GM11168 (cell line): ENCODE data around the gene EGLN1.
"Not testable (repeated sequence)": the region's sequence is repeated elsewhere in the genome, so short reads cannot be mapped to it uniquely, and the experiment has no call there.

Source experiments
- in situ Hi-C: fragments of 300-500 bp; cut with MboI; formaldehyde crosslinking; loops from one replicate; pipeline ENCODE4 v1.12.0; 2022; ENCODE audit warnings: low sequenced_read_pairs; ENCODE audit not compliant: unreplicated experiment

Gene EGLN1

DNA sequence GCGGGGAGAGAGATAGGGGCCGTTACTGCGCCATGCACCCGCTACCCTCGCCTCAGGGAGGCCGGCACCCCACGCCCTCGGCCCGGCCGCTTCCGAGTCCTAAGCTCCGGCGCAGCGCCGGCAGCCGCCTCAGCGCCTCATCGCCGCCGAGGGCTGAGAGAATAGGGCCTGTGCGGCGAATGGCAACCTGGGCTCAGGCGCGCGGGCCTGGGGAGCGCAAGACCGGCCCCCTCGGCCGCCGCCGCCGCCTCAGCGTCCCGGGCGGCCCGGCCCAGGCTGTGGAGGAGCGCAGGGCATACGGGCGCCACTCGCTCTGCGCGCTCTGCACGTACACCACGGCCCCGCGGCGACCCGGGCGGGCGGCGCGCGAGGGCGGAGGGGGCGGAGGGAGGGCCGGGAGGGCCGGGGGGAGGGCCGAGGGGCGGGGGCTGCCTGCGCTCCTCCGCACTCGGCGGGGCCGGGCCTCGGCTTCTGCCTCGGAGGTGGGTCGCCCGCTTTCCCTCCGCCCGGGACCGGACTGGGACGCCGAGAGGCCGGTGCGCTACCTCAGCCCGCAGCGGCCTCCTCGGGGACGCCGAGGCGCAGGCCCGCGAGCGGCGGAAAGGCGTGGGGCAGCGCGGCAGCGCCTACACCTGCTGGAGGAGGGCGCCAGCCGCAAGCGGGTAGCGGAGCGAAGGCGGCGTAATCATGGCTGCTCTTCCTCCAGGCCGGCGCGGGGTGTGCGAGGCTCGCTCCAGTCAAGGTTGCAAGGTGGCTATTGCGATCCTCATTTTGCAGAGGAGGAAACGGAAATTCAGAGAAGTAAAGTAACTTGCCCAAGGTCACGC lies at the start of gene EGLN1:
Gene EGLN1 (minus strand): TSS at position 317 of the 827 bp plus-strand sequence. CDS start 399 bp downstream, outside the sequence.
- in situ Hi-C loops = no loop called here

DNA sequence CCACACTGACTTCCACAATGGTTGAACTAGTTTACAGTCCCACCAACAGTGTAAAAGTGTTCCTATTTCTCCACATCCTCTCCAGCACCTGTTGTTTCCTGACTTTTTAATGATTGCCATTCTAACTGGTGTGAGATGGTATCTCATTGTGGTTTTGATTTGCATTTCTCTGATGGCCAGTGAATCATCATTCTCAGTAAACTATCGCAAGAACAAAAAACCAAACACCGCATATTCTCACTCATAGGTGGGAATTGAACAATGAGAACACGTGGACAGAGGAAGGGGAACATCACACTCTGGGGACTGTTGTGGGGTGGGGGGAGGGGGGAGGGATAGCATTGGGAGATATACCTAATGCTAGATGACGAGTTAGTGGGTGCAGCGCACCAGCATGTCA lies 49.4 kb upstream of the EGLN1 start:
- in situ Hi-C loops = not testable (repeated sequence)

DNA sequence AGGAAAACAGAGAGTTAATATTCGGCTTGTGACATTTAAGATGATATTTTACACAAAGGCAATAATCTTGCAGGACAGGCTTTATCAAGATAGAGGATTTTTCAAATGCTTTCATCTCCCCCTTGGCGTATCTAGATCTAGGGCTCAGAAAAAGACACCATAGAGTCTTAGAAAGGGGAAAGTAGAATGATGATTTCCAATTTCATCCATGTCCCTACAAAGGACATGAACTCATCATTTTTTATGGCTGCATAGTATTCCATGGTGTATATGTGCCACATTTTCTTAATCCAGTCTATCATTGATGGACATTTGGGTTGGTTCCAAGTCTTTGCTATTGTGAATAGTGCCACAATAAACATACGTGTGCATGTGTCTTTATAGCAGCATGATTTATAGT lies 48.9 kb upstream of the EGLN1 start:
- in situ Hi-C loops = not testable (repeated sequence)

DNA sequence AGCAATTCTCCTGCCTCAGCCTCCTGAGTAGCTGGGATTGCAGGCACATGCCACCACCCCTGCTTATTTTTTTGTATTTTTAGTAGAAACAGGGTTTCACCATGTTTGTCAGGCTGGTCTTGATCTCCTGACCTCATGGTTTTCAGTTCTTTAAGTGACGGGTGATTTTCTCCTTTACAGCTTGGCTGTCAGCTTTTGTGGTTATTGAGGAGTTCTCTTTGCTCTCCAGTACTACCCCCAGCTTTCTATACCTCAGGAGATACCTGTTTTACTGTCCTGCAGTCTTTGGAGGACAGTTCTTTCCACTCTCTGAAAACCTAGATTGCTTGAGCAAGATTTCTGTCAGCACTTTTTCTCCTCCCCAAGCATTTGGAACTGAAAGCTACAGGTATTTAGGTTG lies 45.9 kb upstream of the EGLN1 start:
- in situ Hi-C loops = no loop called here

DNA sequence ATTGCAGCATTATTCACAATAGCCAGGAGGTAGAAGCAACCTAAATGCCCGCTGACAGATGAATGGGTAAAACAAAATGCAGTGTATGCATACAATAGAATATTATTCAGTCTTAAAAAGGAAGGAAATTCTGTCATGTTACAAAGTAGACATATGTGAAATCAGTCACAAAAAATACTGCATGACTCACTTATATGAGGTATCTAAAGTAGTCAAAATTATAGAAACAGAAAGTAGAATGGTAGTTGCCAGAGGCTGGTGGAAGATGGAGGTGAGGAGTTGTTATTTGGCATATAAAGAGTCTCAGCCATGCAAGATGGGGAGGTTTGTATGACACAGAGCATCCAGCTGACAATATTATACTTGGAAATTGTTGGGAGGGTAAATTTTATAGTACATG lies 43.0 kb upstream of the EGLN1 start:
- in situ Hi-C loops = no loop called here

DNA sequence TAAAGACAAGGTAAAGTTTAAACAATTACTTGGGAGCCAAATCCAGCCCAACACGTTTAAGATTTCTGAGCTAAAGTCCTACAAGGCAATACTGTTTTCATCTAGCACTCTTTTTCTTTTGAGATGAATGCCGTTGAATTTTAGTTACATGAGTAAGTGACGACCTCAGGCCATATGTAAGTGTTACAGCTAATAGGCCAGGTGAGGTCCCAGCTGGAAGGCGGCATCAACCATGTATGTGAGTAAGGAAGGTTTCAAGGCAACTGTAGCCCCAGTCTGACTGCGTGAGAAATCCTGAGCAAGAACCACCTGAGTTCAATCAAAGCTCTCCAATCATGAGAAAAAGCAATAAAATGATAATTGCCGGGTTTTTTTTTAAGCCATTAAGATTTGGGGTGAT lies 41.5 kb upstream of the EGLN1 start:
- in situ Hi-C loops = no loop called here

DNA sequence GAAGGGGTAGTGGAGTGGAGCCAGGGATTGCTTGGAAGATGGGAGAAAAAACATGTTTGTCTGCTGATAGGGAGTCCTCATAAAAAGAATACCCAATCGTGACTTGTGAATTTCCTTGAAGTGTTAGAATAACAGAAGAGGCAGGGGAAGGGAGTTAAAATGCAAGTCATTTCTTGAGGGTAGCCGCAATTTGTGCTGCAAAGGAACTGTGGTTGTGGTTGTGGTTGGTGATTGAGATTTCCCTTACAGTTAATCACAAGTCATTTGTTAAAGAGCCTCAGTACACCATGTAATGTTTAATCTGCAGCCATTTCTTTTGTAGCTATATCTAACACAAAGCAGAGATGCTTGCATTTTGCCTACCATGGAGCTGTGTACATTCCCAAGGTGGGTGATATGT lies 38.5 kb upstream of the EGLN1 start:
- in situ Hi-C loops = no loop called here

DNA sequence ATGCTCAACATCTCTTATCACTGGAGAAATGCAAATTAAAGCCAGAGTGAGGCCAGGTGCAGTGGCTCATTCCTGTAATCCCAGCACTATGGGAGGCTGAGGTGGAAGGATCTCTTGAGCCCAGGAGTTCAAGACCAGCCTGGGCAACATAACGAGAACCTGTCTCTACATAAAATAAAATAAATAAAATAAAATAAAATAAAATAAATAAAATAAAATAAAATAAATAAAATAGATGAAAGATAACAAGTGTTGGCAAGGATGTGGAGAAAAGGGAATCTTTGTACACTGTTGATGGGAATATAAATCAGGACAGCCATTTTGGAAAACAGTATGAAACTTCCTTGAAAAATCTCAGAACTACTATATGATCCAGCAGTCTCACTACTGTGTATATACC lies 37.4 kb upstream of the EGLN1 start:
- in situ Hi-C loops = not testable (repeated sequence)

DNA sequence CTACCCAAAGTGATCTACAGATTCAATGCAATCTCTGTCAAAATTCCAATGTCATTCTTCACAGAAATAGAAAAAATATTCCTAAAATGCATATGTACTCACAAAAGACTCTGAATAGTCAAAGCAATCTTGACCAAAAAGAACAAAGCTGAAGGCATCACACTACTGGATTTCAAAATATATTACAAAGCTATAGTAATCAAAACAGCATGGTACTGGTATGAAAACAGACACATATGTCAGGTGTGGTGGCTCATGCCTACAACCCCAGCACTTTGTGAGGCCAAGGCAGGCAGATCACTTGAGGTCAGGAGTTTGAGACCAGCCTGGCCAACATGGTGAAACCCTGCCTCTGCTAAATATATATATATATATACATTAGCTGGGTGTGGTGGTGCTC lies 35.9 kb upstream of the EGLN1 start:
- in situ Hi-C loops = not testable (repeated sequence)

DNA sequence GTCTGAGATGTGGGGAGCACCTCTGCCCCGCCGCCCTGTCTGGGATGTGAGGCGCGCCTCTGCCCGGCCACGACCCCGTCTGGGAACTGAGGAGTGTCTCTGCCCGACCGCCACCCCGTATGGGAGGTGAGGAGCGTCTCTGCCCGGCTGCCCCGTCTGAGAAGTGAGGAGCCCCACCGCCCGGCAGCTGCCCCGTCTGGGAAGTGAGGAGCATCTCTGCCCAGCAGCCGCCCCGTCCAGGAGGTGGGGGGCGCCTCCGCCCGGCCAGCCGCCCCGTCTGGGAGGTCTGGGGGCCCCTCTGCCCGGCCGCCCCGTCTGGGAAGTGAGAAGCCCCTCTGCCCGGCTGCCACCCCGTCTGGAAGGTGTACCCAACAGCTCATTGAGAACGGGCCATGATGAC lies 32.0 kb upstream of the EGLN1 start:
- in situ Hi-C loops = not testable (repeated sequence)

DNA sequence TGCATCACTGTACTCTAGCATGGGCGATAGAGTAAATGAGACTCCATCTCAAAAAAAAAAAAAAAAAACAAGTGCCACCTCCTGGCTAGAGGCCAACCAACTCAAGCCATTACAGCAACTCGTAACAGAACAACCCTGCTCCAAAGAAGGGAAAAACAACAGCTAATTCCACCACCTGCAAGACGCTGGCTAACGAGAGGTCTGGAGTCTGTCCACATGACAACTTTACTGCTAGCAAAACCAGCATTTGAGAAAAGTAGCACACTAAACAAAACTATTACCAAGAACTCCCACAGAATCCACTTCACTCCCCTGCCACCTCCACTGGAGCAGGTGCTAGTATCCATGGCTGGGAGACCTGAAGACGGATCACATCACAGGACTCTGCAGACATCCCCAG lies 24.1 kb upstream of the EGLN1 start:
- in situ Hi-C loops = no loop called here

DNA sequence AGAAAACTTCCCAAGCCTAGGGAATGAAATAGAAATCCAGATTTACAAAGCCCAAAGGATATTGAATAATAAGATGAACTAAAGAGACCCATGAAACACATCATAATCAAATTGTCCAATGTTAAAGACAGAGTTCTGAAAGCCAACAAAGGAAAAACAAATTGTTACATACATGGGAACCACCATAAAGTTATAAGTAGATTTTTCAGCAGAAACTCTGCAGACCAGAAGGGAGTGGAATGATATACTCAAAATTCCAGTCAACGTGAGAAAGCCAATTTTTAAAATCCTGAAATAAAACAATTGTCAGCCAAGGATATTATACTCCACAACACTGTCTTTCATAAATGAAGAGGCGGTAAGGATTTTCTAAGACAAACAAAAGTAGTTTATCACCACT lies 22.0 kb upstream of the EGLN1 start:
- in situ Hi-C loops = no loop called here

DNA sequence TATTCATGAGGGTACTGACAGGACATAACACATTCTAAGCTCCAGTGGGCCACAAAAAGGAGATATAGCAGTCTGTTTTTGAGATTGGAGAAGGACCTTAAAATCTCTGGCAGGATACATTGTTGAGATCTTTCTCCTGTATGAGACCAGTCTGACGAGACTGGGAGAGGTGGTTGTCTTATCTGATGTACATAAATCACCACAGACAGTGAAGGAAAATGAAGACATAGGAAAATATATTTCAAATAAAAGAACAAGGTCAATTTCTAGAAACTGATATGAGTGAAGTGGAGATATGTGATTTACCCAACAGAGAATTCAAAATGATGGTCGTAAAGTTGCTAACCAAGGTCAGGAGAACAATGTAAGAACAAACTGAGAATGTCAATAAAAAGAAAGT lies 21.3 kb upstream of the EGLN1 start:
- in situ Hi-C loops = no loop called here

DNA sequence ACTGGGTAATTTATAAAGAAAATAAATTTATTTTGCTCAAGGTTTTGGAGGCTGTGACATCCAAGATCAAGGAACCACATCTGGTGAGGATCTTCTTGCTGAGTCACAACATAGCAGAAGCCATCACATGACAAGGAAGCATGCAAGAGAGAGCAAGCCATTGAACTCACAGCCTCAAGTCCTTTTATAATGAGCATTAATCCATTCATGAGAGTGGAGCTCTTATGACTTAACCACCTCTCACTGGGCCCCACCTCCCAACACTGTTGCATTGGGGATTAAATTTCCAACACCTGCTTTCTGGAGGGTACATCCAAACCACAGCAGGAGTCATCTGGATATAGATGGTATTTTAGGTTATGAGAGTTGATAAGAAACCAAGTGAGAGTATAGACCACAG lies 20.6 kb upstream of the EGLN1 start:
- in situ Hi-C loops = no loop called here

DNA sequence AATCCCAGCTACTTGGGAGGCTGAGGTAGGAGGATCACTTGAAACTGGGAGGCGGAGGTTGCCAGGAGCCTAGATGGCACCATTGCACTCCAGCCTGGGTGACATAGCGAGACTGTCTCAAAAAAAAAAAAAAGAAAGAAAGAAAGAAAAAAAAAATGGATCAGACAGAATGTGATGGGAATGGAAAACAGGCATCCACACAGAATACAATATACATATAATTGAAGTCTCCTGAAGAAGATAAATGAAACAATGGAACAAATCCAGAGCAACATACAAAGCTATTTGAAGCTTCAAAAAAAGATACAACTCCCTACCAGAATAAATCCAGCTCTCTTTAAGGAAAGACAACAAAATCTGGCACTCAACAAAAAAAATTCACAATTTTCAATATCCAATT lies 10.9 kb upstream of the EGLN1 start:
- in situ Hi-C loops = no loop called here

DNA sequence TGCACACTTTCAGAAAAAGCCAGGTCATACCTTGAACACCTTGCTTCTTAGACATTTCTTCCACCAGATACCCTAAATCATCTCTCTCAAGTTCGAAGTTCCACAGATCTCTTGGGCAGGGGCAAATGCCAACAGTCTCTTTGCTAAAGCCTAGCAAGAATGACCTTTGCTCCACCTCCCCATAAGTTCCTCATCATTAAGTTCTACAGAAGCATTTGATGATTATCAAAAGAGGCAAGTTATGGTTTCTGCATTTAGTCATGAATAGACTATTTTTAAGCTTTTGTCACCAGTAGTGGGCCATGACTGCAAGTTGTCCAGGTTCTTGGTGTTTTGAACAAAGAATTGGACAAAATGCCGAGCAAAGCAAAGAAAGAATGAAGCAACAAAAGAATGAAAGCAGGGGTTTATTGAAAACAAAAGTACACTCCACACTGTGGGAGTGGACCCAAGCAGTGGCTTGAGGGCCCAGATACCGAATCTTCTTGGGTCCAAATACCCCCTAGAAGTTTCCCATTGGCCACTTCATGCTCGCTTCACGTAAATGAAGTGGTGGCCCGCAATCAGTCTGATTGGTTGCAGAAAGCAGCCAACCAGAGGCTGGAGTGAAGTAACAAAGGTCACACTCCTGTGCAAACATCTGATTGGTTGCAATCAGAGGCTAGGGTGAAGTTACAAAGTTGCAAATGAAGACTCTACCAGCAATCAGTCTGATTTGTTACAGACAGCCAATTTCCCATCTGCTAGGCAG lies 9.8 kb upstream of the EGLN1 start:
- in situ Hi-C loops = no loop called here

DNA sequence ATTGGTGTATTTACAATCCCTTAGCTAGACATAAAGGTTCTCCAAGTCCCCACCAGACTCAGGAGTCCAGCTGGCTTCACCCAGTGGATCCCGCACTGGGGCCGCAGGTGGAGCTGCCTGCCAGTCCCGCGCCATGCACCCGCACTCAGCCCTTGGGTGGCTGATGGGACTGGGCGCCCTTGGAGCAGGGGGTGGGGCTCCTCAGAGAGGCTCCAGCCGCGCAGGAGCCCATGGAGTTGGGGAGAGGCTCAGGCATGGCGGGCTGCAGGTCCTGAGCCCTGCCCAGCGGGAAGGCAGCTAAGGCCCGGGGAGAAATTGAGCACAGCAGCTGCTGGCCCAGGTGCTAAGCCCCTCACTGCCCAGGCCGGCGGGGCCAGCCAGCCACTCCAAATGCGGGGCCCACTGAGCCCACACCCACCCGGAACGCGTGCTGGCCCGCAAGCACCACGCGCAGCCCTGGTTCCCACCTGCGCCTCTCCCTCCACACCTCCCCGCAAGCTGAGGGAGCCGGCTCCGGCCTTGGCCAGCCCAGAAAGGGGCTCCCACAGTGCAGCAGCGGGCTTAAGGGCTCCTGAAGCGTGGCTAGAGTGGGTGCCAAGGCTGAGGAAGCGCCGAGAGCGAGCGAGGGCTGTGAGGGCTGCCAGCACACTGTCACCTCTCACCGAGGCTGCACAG lies 8.7 kb upstream of the EGLN1 start:
- in situ Hi-C loops = not testable (repeated sequence)

DNA sequence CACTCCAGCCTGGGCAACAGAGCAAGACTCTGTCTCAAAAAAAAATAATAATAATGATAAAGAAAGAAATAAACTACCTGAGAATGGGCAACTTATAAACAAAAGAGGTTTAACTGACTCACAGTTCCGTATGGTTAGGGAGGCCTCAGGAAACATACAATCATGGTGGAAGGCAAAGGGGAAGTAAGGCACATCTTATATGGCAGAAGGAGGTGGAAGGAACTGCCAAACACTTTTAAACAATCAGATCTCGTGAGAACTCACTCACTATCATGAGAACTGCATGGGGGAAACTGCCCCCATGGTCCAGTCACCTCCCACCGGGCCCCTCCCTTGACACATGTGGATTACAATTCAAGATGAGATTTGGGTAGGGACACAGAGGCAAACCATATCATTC lies 6.3 kb upstream of the EGLN1 start:
- in situ Hi-C loops = no loop called here

DNA sequence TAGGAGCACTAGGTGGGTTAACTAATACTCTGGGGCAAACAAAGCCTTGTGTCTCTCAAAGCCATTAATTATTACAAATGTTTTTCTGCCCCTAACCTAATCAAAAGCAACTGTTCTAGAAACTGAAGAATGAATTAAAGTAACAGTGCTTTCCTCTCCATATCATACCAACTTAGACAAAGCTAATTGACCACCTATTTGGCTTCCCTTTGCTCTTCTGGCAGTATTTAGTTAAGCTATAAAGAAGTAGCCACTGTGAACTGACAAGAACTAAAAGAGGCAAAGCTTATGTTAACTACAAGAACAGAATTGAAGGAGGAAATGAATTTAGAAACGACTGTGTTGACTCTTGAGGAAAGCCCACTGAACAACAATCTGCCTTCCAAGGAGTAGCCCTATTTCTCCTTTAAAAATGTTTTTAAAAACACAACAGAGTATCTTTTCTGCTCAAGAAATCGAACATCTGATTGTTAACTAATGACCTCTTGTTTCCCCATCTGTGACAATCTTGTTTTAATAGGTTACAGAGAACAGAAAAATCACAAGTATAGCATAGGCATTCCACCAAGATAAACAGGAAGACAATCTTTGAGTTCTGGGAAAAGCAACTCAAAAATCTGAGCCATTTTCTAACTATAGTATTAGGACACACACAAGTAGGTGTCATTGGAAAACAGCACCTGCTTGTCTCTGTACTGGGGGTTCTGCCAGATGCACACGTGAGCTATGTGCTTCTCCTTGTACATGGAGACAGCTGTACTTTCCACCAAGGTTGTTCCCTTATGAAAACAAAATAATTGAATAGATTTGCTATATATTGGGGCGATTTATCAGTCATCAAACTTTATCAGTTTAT lies 3.1 kb upstream of the EGLN1 start:
- in situ Hi-C loops = no loop called here

DNA sequence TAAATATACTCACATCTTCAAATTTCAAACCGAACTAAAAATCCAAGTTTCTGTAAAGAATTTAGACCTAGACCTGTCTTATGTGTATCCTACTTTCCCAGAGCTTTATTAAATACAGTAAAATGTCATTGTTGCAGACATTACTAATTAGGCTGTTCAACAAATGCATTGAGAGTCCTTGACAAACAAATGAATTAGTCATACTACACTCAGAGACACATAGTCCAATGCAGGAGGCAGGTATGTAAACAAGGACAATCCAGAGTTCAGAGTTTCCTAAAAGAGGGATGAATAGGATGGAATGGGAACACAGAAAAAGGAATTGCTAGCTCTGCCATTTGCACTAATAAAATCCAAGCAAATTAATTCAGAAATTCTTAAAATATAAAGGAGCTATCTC lies 1.6 kb upstream of the EGLN1 start:
- in situ Hi-C loops = no loop called here
